Breast epithelium (tissue), 4 donors: Measurements from ENCODE around the gene CCL13. TPM values are rescaled to one million over a fixed set of nuclear protein-coding genes. Genes with fewer than 3 reads are reported as not detected.

ENCODE experiments used
- DNase-seq, 2 donors: peaks; one replicate each; pipeline ENCODE4 v3.0.0-alpha.2; 2019; ENCODE audit warnings: low spot score in 2 of 2
- H3K27ac ChIP-seq, 2 donors: fragments of 200-600 bp; sonication (generic) in 1 of 2; one replicate each; pipeline ENCODE4 v1.5.1; 2016 to 2019; ENCODE audit warnings: mild to moderate bottlenecking in 1 of 2
- H3K27me3 ChIP-seq, 2 donors: fragments of 200-600 bp; sonication (generic) in 1 of 2; one replicate each; pipeline versions ENCODE4 v1.5.1 to v1.6.0; 2017 to 2019; ENCODE audit warnings: control low read depth in 1 of 2, mild to moderate bottlenecking in 1 of 2
- H3K36me3 ChIP-seq: fragments of 200-600 bp; one replicate; pipeline ENCODE4 v1.5.1; 2019
- H3K4me1 ChIP-seq, 2 donors: fragments of 200-600 bp; sonication (generic); one replicate each; pipeline ENCODE4 v1.5.1; 2016 to 2019; ENCODE audit warnings: control low read depth in 1 of 2
- H3K4me3 ChIP-seq, 3 donors: fragments of 200-600 bp; sonication (generic); 1 replicate in 2 of 3; 2 replicates in 1 of 3; pipeline ENCODE4 v1.5.1; 2016 to 2019; ENCODE audit warnings: mild to moderate bottlenecking in 3 of 3, moderate library complexity in 2 of 3
- H3K9me3 ChIP-seq, 2 donors: fragments of 200-600 bp; sonication (generic) in 1 of 2; one replicate each; pipeline ENCODE4 v1.5.1; 2016 to 2019; ENCODE audit warnings: control low read depth in 1 of 2
- CTCF ChIP-seq, 3 donors: fragments of 450-650 bp; IDR thresholded peaks; one replicate each; pipeline ENCODE4 v1.5.1; 2016 to 2017; ENCODE audit warnings: antibody characterized with exemption in 3 of 3, mild to moderate bottlenecking in 3 of 3, moderate library complexity in 3 of 3
- POLR2A ChIP-seq: fragments of 450-650 bp; IDR thresholded peaks from one replicate; pipeline ENCODE4 v1.6.1; 2016; ENCODE audit warnings: antibody characterized with exemption, mild to moderate bottlenecking, moderate library complexity
- POLR2AphosphoS5 ChIP-seq, 3 donors: sonication (generic); formaldehyde crosslinking; IDR thresholded peaks; one replicate each; pipeline ENCODE4 v1.6.1; 2017; ENCODE audit warnings: antibody characterized with exemption in 3 of 3
- intact Hi-C: fragments of 100-400 bp; cut with DNase I; formaldehyde crosslinking; loops from one replicate; pipeline ENCODE4 v1.15.1; 2023; ENCODE audit warnings: low total_unique reads
- total RNA-seq, 3 donors: library from RNA; depleted of rRNA; stranded (reverse); fragments of >200 nt; gene quantifications; one replicate each; pipeline ENCODE4 v1.1.0, GENCODE V29; 2016

The CCL13 gene
- total RNA-seq, 3 donors from 2014 or later = 1.0 to 4.3 (median 2.0) TPM

GRCh38 chr17:34366010-34366409, 9.7 kb downstream of the CCL13 start:
- no peaks in the 10 kb centered on the region for H3K9me3 ChIP-seq
- H3K4me3 ChIP-seq = no peak overlapping the region
- intact Hi-C loops = loop anchor here (10.0 kb wide), 1 partner anchor 161 kb away; no protein-coding TSS in a partner anchor
- DNase-seq = no peak
- no peaks in the 10 kb centered on the region for H3K36me3 ChIP-seq
- no peaks in the 10 kb centered on the region for H3K4me1 ChIP-seq
- H3K27me3 ChIP-seq = peaks cover 0 to 3% of the 10 kb centered on the region in 2 donors
- no peak overlapping the region for H3K27ac ChIP-seq
- TF ChIP-seq CTCF (IDR thresholded peaks at IDR 0.05) = no peak
- no peak for TF ChIP-seq POLR2AphosphoS5 (IDR thresholded peaks at IDR 0.05)
- no peak for TF ChIP-seq POLR2A

GRCh38 chr17:34366529-34367107, 10.3 kb downstream of the CCL13 start:
- Histone ChIP-seq H3K9me3 (no peaks in the 10 kb centered on the region), H3K27me3 (peaks cover 0 to 3% of the 10 kb centered on the region in 2 donors), H3K36me3 (no peaks in the 10 kb centered on the region), H3K4me1 (no peaks in the 10 kb centered on the region), H3K27ac (no peak overlapping the region), H3K4me3 (no peak overlapping the region)
- no peak for DNase-seq
- intact Hi-C loops = loop anchor here (10.0 kb wide), 1 partner anchor 162 kb away; no protein-coding TSS in a partner anchor
- TF ChIP-seq POLR2A (no peak), POLR2AphosphoS5 (IDR thresholded peaks at IDR 0.05) (no peak), CTCF (IDR thresholded peaks at IDR 0.05) (no peak)

GRCh38 chr17:34367486-34368195, 11.4 kb downstream of the CCL13 start:
- Histone ChIP-seq H3K4me1 (no peaks in the 10 kb centered on the region), H3K27ac (no peak overlapping the region), H3K27me3 (peaks cover 0 to 3% of the 10 kb centered on the region in 2 donors), H3K9me3 (no peaks in the 10 kb centered on the region), H3K4me3 (no peak overlapping the region), H3K36me3 (no peaks in the 10 kb centered on the region)
- intact Hi-C loops = loop anchor here (10.0 kb wide), 1 partner anchor 163 kb away; no protein-coding TSS in a partner anchor
- TF ChIP-seq CTCF (IDR thresholded peaks at IDR 0.05) (no peak), POLR2A (no peak), POLR2AphosphoS5 (IDR thresholded peaks at IDR 0.05) (no peak)
- no peak for DNase-seq

- Histone ChIP-seq H3K27ac (no peak overlapping the region), H3K4me3 (no peak overlapping the region), H3K27me3 (peaks cover 0 to 3% of the 10 kb centered on the region in 2 donors), H3K9me3 (no peaks in the 10 kb centered on the region), H3K36me3 (no peaks in the 10 kb centered on the region), H3K4me1 (no peaks in the 10 kb centered on the region)
- no peak for DNase-seq
- intact Hi-C loops = loop anchor here (10.0 kb wide), 1 partner anchor 164 kb away; no protein-coding TSS in a partner anchor
- TF ChIP-seq POLR2AphosphoS5 (IDR thresholded peaks at IDR 0.05) = no peak
- TF ChIP-seq CTCF (IDR thresholded peaks at IDR 0.05) = no peak
- no peak for TF ChIP-seq POLR2A
Observed at GRCh38 chr17:34368196-34368945, 12.1 kb downstream of the CCL13 start.
